Adrenal gland (tissue), 5 donors: ENCODE data around the gene BMP5.

Experiments
- POLR2A ChIP-seq, 2 donors: fragments of 450-650 bp; IDR thresholded peaks; one replicate each; pipeline ENCODE4 v1.6.1; 2017; ENCODE audit warnings: antibody characterized with exemption in 2 of 2, mild to moderate bottlenecking in 2 of 2, moderate library complexity in 1 of 2
- TF ChIP-seq, protein P1 (sequence below), 6 experiments: fragments of 450-650 bp in 4 of 6; fragments of 200-600 bp in 2 of 6; sonication (generic) in 1 of 6; IDR thresholded peaks; 1 replicate in 5 of 6; 2 replicates in 1 of 6; pipeline versions ENCODE4 v1.5.1 to v1.8.0; 2016 to 2021; ENCODE audit warnings: antibody characterized with exemption in 6 of 6, mild to moderate bottlenecking in 2 of 6, moderate library complexity in 1 of 6
- donor health status: DM: no; HTN: no; CAD: no.

DNA sequence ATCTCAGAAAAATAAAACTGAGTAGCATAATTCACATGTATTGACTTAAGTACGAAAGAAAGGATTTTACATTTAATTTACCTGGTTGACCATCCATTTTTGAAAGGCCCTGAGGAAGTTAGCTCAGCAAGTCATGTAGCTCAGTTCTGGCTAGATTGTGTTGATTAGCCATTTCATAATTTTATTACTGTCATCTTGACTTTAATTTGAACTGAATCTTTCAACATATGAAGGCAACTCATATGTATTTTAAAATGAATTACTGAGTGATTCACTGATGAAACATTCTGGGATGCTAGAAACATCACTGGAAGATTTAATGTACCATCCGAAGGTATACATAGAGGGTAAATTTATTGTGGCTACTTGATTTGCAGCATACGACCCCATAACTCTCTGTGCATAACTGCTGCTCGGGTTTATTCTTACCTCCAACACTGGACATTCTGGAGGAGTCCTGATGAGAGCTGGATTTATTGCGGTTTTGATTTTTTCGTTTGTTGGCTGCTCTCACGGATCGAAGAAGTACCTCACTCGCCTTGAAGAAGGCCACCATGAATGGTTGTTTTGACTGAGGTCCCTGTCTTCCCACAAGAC lies 101.7 kb downstream of the BMP5 start:
- TF ChIP-seq, protein P1, sequence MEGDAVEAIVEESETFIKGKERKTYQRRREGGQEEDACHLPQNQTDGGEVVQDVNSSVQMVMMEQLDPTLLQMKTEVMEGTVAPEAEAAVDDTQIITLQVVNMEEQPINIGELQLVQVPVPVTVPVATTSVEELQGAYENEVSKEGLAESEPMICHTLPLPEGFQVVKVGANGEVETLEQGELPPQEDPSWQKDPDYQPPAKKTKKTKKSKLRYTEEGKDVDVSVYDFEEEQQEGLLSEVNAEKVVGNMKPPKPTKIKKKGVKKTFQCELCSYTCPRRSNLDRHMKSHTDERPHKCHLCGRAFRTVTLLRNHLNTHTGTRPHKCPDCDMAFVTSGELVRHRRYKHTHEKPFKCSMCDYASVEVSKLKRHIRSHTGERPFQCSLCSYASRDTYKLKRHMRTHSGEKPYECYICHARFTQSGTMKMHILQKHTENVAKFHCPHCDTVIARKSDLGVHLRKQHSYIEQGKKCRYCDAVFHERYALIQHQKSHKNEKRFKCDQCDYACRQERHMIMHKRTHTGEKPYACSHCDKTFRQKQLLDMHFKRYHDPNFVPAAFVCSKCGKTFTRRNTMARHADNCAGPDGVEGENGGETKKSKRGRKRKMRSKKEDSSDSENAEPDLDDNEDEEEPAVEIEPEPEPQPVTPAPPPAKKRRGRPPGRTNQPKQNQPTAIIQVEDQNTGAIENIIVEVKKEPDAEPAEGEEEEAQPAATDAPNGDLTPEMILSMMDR (IDR thresholded peaks at IDR 0.05), result no peak
- no peak for TF ChIP-seq POLR2A (IDR thresholded peaks at IDR 0.05)
